Bone marrow (tissue), 2 donors: ENCODE measurements around the gene GABRB2.
A peak's percentile ranks its signal among the peaks of the same experiment; 100 is the strongest.
"Not testable (repeated sequence)": the region's sequence is repeated elsewhere in the genome, so short reads cannot be mapped to it uniquely, and the experiment has no call there.

Experiments used
- DNase-seq, 2 donors: peaks; one replicate each; lab custom pipeline; 2025; lab: John Stamatoyannopoulos, UW

The GABRB2 gene

DNA sequence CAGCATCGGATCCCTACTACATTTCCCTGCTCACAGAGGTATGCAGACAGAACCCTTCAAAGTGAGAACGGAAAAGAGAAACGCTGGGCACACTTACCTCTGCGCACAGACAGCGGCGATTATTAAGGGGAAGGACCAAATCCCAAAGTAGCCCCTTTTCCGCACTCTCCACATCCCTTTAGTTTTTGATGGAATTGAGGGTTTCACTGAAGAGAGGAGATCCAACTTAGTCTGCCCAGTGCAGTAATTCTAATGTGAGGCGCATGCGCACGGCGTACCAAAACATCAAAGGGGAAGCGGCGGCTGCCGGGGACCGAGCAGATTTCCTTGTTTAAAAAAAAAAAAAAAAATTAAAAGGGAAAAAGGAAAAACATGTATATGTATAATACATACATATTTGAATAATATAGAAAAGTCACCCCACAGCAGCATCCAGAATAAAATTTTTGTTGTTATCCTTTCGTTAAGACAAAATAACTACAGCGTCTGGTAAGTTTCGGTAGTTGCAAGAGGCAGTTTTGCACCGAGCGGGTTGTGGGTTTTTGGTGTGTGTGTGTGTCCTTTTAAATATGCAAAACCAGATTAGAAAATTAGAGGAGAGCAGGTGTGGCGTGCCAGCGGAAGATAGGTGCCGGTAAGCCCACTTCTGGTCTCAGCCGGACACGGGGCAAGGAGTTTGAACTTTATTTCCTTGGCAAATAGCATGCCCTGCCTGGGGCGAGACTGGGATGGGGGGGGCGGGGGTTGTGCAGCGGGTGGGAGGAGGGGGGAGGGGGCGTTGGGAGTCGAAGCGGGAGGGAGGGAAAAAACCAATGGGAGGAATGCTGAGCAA lies at the start of gene GABRB2:
Gene GABRB2, minus strand, starts transcription at position 256 of the 832 bp plus-strand sequence. Its CDS starts 82 bp downstream, at position 174.
- DNase-seq = peak; percentile 4 to 8

DNA sequence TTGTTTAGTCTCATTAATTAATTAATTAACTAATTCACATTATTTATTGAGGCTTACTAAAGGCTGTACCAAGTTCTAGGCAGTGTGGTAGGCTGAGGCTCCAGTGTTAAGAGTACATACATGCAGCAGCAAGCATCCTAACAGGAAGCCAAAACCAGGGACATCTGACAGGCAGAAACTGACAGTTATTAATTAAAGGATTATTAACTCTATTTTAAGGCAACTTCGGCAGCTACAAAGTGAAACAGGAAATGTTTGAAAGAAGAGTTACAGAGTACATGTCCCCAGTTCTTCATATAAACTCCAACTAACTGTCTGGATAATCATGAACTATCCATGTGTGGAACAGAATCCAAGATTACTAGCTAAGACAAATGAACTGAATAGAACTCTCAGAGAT lies 39.3 kb upstream of the GABRB2 start:
- no peak for DNase-seq

DNA sequence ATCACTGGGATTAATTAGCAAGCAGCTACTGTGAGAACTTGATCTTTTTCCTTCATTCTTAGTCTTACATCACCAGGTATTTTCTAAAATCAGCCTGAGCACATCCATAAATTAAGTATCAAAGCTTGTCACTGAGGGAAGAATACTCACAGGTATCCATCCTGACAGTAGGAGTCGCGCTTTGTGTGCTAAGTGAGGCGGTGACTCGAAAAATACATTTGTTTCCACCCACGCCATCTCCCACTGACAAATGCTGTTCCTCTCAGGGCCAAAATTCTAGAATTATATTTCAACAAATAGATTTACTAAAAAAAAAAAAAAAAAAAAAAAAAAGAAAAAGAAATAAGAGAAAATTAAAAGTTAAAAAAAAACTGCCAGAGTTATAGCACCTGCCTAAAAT lies 34.1 kb upstream of the GABRB2 start:
- no peak for DNase-seq

DNA sequence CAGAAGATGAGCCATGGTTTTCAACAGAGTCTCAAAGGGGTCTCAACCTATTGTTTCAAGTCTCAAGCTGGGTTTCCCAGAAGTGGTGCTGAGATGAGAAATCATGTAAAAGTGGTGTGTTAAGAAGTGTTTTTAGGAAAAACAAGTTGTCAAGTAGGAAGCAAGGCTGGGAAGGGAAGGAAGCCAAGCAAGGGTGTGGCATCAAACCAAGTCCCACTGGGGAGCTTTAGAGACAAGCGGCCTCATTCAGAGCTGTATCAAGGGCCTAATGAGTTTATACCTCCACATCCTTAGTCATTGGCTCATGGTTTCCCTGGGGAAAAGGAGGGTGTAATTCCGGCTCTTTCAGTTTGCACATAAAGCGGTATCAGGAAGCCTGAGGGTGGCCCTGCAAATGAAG lies 26.4 kb upstream of the GABRB2 start:
- DNase-seq = no peak

DNA sequence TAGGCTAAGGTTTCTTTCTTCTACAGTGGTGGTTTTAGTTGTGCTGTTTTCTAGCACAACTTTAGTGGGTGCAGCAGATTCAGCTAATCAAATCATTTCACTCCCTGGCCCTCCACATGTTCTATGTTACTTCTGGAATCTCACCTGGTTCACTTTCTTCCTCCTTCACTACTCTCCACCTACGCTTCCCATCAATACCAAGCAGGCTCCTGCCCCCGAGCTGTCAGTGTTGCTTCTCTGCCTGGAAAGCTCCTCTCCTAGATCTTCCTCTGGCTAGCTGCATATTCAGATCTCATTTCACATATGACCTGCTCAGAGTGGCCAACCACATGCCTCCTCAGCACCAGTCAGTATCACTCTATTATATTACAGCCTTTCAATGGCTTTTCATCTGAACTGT lies 19.6 kb upstream of the GABRB2 start:
- DNase-seq = no peak

DNA sequence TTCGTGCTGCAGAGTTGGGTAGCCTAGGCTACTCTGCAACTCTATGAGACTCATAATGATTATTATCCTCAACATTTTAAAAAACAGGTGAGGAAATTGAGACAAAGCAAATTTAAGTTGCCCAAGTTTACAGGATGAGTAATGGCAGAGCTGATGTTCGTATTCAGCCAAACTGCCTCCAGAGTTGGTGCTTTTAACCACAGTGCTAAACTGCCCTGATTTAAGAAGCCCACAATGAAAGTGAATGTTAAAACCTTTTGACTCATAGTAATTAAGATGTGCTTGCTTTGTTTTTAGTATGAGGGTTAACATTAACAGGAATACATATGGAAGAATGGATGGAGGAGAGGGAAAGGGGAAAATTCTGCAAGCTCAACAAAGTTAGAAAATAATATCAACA lies 15.9 kb upstream of the GABRB2 start:
- no peak for DNase-seq

DNA sequence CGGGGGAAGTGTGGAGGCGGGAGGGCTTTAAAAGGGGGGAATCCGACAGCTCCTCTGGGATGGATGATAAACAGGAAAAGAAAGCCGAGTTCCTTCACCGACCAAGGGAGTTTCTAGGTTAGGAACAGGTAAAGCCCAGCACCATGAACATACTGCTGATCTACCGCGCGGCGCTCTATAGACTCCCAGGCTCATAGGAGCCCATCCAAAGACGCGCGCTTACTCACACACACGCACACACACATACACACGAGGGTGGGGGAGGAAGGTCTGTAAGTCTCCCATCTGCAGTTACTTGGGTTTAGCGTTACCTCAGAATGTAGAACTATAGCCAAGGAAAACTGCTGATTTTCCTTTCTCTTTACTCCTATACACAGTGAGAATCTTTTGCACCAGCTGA lies 2.6 kb upstream of the GABRB2 start:
- no peak for DNase-seq

DNA sequence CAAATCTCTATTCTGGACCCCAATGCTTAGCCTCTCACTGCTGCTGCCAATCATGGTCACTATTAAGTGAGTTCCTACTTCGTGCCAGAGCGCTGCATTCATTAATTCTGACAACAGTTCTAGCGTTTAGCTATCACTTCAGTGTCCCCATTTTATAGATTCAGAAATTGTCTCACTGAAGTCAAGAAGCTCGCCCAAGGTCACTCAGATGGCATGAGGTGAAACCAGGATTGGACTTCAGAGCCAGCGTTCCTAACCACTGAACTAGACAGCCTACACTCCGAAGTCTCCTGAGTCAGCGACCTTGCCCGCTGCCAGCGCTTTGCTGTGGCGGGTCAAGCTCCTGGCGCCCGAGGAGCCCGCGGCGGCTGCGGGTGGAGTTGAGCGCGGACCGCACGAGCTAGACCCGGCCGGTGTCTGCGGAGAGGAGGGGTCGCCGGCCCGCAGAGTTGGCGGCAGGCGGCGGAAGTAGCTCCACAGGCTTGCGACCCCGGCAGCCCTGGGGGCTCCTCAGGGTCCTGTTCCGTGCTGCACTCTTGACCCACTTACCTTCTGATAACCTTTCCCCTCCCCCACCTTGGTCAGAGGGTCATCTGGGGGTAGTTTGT lies 2.1 kb upstream of the GABRB2 start:
- DNase-seq = no peak

DNA sequence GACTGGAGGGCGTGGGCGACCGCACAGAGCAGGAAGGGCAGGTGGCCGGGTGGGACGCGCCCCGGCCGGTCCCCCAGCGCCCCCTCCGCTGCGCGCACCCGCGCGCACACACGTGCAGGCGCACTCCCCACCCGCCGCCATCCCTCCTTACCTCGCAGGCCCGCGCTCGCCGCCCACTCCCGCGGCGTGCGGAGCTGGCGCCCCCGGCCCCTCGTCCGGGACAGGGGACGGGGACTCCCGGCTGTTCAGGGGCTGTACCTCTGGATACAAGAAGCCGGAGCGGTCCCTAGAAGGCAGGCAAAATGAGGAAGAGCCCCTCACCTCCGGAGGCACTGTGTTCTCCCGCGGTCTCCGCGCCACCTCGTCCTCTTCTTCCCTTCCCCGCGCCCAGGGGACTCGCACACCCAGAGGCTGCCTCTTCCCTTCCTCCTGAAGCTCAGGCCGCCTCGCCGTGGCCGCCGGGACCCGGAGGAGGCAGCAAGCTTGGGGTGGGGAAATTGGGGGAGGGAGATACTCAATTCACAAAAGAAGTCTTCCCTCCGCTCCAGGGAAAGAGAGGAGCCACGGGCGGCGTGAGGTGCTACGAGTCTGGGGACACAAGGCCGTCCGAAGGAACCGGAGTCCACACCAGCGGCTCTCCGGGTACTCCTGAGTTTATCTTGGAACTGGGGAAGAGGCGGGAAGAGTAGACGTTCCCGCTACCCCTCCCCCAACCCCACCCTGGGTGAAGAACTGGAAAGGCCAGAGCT lies 1.4 kb upstream of the GABRB2 start:
- DNase-seq = no peak

DNA sequence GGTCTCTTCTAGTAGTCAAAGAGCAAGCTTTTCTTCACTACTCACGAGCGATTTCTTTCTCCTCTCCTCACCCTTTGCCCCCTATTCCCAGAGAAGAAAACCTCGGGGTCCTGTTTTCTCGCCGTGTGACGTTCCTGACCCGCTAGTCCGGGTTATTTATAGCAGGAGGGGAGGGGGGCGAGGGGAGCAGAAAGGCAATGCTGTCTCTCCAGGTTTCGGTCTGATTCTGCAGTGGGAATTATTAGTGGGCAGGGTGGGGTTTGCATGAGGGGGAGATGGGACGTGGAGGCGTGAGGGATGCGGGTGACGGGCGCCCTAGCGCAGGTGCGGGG lies 847 bp upstream of the GABRB2 start:
- DNase-seq = no peak

DNA sequence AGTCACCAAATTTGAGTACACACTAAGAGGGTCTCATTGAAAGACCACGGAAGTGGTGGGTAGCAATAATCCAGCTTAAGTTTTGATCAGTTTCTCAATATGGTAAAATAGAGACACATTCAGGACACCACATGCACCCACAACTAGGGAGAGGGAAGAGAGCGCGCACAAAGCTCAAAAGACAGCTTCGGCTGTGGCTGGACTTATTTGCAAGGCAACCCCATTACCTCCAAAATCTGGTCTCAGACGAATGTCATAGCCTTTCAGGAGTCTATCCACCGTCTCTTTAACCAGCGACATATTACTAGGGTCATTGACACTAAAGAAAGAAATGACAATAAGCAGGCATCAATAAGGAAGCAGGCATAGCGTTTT lies 443 bp downstream of the GABRB2 start:
- DNase-seq = no peak

DNA sequence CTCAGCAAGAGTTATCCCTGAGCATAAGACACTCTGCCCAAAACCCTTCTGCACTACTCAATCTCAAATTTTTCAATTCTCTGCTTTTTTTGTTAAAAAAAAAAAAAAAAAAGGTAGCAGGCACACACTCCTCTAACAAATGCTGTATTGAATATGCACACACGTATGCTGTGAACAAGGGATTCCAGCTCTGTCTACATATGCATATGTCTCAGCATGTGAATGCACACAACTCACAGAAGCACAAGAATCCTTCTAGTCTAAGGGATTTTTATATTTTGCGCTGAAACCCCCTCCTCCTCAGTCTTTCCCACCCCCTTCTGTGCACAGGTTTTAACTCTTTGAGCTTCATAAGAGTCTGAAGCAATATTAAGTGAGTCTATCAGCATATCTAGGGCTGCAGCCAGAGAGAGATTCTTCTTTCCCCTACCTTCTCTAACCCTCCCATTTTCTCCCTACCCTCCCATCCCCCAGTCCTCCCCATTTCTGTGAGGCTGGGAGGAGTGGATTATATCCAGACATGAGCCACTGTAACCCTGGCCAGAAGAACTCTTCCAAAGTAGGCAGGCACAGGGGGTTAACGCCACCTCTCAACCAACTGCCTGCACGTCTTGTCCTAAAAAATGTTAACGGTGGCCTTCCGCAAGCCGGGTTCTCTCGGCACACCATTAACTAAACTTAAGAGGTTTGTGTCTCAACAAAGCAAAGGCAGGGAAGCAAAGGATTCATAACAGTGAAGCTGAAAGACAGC lies 1.0 kb downstream of the GABRB2 start:
- DNase-seq = no peak

DNA sequence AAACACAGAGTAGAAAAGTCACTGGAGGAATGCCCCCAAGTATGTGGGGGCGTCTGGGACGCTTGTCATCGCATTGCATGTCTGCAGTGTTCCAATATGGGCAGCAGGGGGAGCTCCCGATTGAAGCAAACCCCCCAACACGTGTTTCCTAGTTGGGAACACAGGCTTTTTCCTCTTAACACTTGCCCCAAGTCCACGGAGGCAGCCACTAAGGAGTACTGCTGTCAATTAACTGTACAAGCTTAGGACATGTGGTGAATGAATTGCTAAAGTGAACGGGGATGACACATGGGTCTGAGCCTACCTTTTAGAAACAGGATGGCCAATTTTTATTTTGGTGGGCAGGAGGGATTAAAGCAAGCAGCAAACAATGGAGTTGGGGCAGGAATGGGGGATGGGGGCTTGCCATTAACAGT lies 2.2 kb downstream of the GABRB2 start:
- DNase-seq = peak in 1 of 2 donors; percentile 1

DNA sequence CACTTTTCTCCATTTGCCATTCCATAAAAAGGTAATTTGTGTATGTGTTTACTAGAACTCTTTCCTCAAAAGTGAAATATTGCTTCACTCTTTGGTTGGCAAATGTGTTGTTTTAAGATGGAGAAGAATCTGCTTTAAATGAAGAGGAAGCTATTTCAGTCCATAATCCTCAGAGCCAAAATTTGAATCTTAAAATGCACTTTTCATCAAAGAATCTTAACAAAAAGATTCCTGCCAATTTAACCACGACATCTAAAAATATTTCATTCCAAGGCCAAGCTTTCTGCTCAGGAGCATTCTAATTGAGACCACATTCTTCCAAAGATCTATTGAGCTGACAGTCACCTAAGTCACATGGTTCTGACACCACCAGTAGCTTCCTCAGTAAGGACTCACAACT lies 7.5 kb downstream of the GABRB2 start:
- DNase-seq = no peak

DNA sequence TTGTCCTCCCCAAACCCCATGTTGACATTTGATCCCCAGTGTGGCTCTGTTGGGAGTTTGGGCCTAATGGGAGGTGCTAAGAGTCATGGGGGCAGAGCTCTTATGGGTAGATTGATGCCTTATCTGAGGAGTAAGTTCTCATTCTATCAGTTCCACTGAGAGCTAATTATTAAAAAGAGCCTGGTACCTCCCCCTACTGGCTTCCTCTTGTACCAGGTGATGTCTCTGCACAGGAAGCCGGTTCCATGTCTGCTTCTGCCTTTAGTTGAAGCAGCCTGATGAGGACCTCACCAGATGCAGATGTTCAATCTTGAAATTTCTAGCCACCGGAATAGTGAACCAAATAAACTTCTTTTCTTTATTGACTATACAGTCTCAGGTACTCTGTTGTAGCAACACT lies 10.8 kb downstream of the GABRB2 start:
- no peak for DNase-seq

DNA sequence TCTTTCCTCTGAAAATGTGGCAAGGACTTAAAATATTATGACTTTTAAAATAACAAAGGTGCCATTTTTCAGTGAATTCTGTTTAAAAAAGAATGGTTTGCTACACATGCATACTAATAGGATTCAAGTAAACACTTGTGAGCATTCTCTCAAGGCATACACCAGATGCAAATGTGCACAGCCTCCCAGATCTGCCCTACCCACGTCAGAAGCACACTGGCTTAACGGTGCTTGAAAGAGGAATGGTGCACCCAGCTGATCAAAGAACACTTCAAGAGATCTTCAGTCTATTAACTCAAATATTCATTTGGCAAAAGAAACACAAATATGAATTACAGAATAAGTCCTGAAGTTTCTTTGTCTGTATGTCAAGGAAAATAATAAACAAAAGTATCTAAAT lies 15.8 kb downstream of the GABRB2 start:
- DNase-seq = no peak

DNA sequence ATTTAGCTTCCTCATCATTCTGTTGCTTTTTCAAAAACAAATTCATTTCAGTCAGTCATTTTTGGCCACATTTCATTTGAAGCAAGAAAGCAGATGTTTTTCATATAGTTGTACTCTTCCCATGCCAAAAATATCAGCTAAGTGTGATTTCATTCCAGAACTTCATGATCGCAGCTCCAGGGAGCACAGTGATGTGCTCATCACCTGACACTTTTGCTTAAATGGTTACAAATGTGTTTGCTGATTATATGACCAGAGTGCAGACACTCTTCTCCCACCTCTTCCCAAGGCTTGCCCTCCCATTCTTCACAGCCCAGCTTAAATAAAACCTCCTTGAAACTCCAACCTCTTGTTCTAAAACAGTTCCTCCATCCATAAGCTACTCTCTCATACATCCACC lies 32.6 kb downstream of the GABRB2 start:
- no peak for DNase-seq

DNA sequence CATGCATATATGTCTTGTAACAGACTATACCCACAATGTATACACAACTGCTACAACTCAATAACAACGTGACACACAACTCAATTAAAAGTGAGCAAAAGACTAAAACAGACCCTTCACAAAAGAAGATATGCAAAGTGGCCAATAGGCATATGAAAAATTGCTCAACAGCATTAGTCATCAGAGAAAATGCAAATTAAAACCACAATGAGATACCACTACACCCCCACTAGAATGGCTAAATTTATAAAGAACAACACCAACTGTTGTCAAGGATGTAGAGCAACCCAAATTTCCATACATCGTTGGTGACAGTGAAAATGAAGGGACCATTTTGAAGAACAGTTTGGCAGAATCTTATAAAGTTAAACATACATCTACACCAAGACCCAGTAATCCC lies 38.9 kb downstream of the GABRB2 start:
- DNase-seq = no peak

DNA sequence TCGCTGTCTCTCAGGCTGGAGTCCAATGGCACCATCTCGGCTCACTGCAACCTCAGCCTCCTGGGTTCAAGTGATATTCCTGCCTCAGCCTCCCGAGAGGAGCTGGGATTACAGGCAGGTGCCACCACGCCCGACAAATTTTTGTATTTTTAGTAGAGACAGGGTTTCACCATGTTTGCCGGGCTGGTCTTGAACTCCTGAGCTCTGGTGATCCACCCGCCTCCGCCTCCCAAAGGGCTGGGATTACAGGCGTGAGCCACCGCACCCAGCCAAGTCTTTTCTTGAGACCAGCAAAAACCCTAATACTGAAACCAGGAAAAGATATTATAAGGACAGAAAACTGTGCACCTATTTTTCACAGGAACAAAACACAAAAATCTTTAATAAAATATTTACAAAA lies 41.4 kb downstream of the GABRB2 start:
- DNase-seq = not testable (repeated sequence)

DNA sequence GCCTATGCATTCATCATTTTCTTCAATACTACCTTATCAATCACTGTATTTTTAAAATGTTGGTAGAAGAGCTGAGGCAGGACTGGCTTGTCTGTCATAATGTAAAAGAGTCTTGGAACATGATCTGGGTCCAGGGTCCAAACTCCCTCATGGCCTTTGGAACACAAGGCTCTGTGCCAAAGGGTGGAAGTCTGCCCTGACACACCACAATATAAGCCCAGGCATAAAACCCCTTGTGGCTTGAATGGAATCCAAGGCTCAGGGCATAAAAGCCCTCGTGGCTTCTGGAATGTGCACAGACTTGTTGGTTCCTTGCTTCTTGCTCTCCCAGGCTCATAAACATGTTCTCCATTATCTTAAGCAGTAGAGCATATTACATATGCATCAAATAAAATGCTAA lies 48.0 kb downstream of the GABRB2 start:
- DNase-seq = no peak

DNA sequence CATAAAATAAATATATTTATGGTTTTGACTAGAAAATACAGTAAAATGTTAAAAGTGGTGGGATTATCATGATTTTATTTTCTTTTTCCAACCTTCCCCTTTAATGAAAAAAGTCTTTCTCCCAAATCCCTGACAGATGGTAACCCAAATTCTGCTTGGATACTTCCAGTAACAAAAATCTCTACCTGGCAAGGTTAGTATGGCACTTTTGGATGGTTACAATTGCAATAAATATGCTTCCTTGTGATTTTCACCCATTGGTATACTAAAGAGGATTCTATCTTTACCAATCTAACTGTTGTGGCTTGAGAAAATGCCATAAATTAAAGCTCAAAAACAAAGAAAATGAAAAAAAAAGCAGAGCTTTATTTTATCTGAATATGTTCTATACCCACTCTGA lies 62.8 kb downstream of the GABRB2 start:
- no peak for DNase-seq

DNA sequence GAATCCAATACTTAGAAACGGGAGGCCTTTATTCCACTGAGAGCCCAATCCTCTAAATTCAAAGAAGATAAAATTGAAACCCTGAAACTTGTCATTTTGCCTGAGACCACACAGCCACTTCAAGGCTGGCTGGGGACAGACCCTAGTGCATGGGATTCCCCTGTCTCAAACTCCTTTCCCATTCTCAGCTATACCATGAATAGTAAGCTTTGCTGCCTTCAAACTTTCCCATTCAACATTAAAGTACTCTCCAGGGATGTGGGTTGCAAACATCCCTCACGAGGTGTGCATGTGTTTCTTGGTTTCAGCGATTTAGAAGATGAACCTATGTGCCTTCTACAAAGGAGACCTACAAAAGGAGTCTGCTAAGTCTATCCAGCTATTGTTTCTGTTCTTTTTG lies 64.6 kb downstream of the GABRB2 start:
- no peak for DNase-seq
